NCI-H2171 (cell line): ENCODE measurements around the gene BBS9.

Experiments
- DNase-seq: peaks from one replicate; lab custom pipeline; 2025; lab: John Stamatoyannopoulos, UW

Gene BBS9

GRCh38 chr7:33610918-33611317, 481.6 kb downstream of the BBS9 start:
- DNase-seq: no peak

GRCh38 chr7:33612442-33612841, 483.1 kb downstream of the BBS9 start:
- no peak for DNase-seq

GRCh38 chr7:33614357-33615117, 485.2 kb downstream of the BBS9 start:
- no peak for DNase-seq

GRCh38 chr7:33616752-33617151, 487.4 kb downstream of the BBS9 start:
- DNase-seq: no peak

DNA sequence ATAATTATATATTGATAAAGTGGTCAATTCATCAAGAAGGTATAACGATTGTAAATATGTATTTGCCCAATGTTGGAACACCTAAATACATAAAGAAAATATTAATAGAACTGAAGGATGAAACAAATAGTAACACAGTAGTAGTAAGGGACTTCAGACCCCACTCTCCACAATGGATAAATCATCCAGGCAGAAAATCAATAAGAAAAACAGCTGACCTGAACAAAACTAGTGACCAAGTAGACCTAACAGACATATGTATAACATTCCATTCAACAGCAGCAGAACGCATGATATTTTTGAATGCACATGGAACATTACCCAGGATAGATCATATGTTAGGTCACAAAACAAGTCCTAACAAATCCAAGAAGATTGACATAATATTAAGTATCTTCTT, 489.9 kb downstream of the BBS9 start:
- DNase-seq: no peak

DNA sequence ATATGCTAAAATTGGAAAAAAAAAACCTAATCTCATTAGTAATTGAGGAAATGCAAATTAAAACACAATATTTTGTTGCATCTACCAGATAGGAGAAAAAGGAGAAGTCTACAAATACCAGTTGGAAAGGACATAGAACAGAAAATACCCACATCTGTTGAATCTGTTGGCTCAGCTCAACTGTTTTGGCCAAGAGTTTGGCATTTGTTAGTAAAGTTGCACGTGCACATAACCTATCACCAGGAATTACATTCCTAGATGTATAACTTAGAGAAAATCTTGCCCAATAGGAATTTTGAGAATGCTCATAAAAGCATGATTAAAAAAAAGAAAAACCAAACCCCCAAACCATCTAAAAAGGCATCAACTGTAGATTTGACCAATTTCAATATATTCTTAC, 493.9 kb downstream of the BBS9 start:
- no peak for DNase-seq

DNA sequence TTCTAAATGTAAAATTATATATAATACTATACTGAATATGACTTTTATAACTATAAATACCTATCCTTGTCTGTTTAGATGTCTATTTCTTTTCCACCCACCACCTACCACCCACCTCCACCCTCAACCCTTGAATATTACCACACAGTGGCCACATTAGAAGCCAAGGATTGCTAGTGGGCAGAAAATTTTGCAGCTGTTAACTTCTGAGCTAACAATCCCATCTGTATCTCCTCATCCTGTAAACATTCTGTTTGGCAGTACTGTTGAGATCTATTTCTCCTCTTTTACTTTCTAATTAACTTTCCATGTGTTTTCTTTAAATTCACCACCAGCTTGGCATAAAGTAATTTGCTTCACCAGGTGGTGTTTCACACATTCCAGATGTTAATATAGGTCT, 494.9 kb downstream of the BBS9 start:
- DNase-seq: no peak

GRCh38 chr7:33626869-33627268, 497.5 kb downstream of the BBS9 start:
- DNase-seq: no peak

GRCh38 chr7:33627741-33628140, 498.4 kb downstream of the BBS9 start:
- DNase-seq: no peak

- DNase-seq: no peak
Observed at GRCh38 chr7:33628894-33629293, 499.5 kb downstream of the BBS9 start.

- DNase-seq: no peak
Observed at GRCh38 chr7:33630359-33630758, 501.0 kb downstream of the BBS9 start.

- DNase-seq: no peak
Observed at GRCh38 chr7:33632322-33632721, 503.0 kb downstream of the BBS9 start.

DNA sequence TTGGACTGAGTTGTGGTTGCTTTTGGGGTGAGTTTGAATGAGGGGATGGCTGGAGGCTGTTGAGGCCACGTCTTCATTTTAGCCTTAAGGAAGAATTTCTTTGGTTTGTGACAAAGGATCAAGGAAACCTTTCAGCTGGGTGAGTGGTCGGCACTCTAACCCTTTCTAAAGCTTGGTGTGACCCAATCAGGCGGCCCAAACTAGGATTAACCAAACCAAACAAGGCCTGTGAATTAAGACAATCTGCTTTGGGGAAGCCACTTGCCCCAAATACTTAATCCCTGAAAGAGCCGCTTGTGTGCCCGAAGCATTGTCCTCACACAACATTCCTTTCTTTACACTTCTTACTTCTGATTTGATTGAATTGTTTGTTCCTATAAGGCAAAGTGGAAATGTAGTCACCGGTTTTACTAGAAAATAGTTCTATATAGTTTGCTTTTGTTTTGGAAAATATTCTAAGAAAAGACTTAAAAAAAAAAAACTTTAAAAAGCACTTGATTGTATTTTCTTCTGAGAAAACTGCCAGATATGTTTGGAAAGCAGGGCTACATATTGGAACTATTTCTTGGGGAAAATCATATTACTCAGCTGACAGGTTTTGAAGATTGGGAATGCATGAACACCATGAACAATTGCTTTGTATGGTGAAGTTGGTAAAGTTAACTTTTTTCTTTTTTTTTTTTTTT, 503.6 kb downstream of the BBS9 start:
- no peak for DNase-seq

DNA sequence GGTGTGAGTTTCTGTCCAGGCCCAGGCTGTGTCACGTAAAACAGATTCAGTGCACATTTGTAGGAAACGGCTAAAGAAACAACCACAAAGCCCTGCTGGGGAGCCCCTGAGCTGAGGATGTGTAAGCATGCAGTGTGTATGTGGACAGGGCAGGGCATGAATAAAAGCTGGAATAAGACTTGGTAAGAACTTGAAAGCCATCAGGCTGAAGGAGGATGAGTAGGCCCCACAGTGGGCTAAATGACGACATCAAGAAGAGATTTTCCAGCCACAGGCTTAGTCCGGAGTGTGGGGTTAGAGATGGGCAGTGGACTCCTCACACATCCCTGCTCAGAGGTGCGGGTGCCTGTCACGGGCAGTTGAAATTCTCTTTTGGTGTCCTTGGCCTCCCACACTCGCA, 505.2 kb downstream of the BBS9 start:
- no peak for DNase-seq

DNA sequence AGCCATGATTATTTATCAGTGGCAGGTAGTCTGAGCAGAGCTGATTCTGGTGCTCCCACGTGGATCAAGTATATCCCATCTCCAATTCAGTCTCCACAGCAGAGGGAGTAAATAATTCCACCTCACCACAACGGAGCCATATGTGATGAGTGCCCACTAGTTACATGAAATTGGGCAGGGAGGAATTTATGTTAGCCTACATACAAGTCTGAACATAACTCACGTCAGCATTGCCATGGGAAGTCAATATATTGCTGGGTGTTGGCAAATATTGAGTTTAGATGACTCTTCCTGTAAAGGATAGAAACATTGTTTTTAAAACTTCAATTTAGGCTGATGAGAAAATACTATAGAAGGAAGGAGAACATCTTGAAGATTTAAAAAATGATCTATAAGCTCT, 507.0 kb downstream of the BBS9 start:
- DNase-seq: no peak

DNA sequence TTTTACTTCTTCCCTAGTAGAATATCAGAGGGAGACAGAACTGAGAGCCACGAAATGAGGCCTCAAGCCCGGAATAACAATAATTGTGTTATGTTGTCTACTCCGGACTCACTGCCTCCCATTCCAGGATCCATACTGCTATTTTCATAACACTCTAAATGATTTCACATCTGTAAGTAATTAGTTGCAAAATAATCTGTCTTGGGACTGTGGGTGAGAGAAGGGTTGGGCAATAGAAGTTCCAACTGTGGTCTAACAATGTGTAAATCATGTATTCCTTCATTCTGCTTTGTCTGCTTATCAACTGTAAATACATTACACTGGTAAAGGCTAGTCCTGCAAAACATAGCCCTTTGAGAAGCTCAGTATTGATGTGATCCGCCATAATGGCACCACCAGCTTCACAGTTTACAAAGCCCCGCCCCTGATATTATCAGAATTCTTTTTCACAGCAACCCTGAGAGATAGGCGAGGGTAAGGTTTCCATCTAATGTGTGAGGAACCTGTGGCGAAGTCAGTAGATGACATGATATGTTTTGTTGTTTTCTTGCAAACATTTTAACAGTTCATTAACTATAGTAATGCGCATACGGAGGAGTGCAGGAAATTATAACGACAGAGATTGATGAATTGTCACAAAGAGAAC, 510.3 kb downstream of the BBS9 start:
- DNase-seq: no peak

- no peak for DNase-seq
Observed at GRCh38 chr7:33640741-33641140, 511.4 kb downstream of the BBS9 start.

DNA sequence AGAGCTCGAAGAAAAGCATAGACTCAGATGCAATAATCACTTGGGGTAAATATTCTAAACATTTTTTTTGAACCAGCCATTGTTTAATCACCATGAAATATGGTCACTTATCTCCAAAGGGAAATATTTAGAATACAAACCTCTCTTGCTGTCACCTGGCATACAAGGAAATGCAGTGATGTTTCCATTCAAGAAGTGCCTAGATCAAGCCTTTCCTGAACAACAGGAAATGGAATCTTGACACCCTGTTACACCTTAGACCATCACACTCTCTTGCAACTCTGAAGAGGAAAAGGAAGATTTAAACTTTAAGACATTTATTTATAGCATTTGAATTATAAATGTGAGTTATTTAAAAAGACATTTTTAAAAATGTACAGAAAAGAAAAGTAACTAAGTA, 512.9 kb downstream of the BBS9 start:
- no peak for DNase-seq

DNA sequence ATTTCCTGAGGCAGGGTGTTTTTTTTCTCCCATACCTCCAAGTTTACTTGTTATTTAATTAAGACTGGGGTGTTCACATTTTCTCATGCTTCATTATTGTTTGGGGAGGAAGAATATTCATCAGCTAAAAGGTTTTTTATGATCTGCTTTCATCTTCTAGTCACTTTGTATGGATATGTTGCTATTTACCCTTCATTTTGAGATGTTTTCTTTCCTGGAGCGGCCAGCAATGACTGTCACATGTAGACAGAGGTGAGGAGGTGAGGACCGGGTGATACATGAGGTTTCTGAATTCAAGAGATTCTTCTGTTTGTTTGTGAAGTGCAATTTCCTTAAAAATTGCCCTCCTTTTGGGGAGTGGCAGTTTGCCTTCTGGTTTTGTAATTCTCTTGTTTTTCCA, 514.2 kb downstream of the BBS9 start:
- no peak for DNase-seq

- no peak for DNase-seq
Observed at GRCh38 chr7:33644489-33644888, 515.1 kb downstream of the BBS9 start.

DNA sequence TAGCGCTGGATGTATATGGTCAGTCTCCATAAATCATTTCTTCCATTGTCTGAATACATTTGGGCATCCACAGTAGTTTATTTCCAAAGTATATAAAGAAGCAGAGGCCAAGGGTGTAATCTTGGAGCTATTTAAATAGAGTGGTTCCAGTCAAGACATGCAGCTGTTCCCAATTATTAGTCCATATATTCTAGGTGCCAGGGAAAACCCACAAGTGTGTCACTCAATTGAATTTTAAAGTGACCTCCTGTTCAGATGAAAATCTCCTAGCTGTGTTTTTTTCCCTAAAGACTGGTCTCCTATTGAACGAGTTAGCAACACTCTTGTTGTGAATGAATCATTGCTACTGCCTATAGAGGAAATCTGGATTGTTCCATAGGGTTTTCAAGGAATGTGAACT, 515.7 kb downstream of the BBS9 start:
- no peak for DNase-seq

GRCh38 chr7:33646166-33646565, 516.8 kb downstream of the BBS9 start:
- DNase-seq: no peak

GRCh38 chr7:33646891-33647391, 517.6 kb downstream of the BBS9 start:
- no peak for DNase-seq
